ENCODE data around the gene MAP4K3.
A peak's percentile ranks its signal among the peaks of the same experiment; 100 is the strongest.
"Not testable (repeated sequence)": the region's sequence is repeated elsewhere in the genome, so short reads cannot be mapped to it uniquely, and the experiment has no call there.

Gene MAP4K3

GRCh38 chr2:39377226-39377939 is 59.7 kb downstream of the MAP4K3 start:
- Mint-ChIP-seq H3K36me3 (no peaks in the 10 kb centered on the region), H3K27ac (peak overlapping the region; percentile 1), H3K9me3 (peaks cover 4% of the 10 kb centered on the region), H3K4me1 (peaks cover 30% of the 10 kb centered on the region), H3K4me3 (peak overlapping the region; percentile 2)
- ATAC-seq (peak; percentile 86), DNase-seq (ENCODE audit: low spot score in 2 of 2) (no peak)

- Mint-ChIP-seq H3K4me1 (peaks cover 22% of the 10 kb centered on the region), H3K9me3 (peaks cover 4% of the 10 kb centered on the region), H3K27ac (peak overlapping the region; percentile 41), H3K4me3 (no peak overlapping the region), H3K36me3 (no peaks in the 10 kb centered on the region)
- DNase-seq (ENCODE audit: low spot score in 2 of 2) (no peak), ATAC-seq (no peak)
Measured at GRCh38 chr2:39375917-39376316, 61.2 kb downstream of the MAP4K3 start.

- Mint-ChIP-seq H3K27ac (no peak overlapping the region), H3K36me3 (no peaks in the 10 kb centered on the region), H3K4me1 (peaks cover 29% of the 10 kb centered on the region)
Measured at GRCh38 chr2:39373181-39373802, 63.8 kb downstream of the MAP4K3 start.

GRCh38 chr2:39370101-39370500 is 67.0 kb downstream of the MAP4K3 start:
- Mint-ChIP-seq H3K4me1 (peaks cover 18% of the 10 kb centered on the region), H3K9me3 (peaks cover 4% of the 10 kb centered on the region), H3K27ac (no peak overlapping the region), H3K36me3 (no peaks in the 10 kb centered on the region), H3K4me3 (no peak overlapping the region)
- no peak for ATAC-seq
- no peak for DNase-seq (ENCODE audit: low spot score in 2 of 2)

More at GRCh38 chr2:39373181-39373802, 63.8 kb downstream of the MAP4K3 start:
- Mint-ChIP-seq H3K4me3 (no peak overlapping the region), H3K9me3 (peaks cover 4% of the 10 kb centered on the region)
- DNase-seq (ENCODE audit: low spot score in 2 of 2), result no peak
- ATAC-seq, result no peak

- Mint-ChIP-seq H3K36me3 (no peaks in the 10 kb centered on the region), H3K4me3 (no peak overlapping the region), H3K27ac (no peak overlapping the region), H3K9me3 (peaks cover 4% of the 10 kb centered on the region), H3K4me1 (peaks cover 18% of the 10 kb centered on the region)
- ATAC-seq (no peak), DNase-seq (ENCODE audit: low spot score in 2 of 2) (no peak)
Measured at GRCh38 chr2:39368846-39369245, 68.2 kb downstream of the MAP4K3 start.

- Mint-ChIP-seq H3K9me3 (peaks cover 2% of the 10 kb centered on the region), H3K27ac (no peak overlapping the region), H3K36me3 (no peaks in the 10 kb centered on the region), H3K4me3 (no peak overlapping the region), H3K4me1 (peaks cover 18% of the 10 kb centered on the region)
- ATAC-seq, result no peak
- no peak for DNase-seq (ENCODE audit: low spot score in 2 of 2)
Measured at GRCh38 chr2:39368376-39368775, 68.7 kb downstream of the MAP4K3 start.

- Mint-ChIP-seq H3K4me3 (no peak overlapping the region), H3K36me3 (no peaks in the 10 kb centered on the region), H3K9me3 (peaks cover 15% of the 10 kb centered on the region), H3K4me1 (peaks cover 5% of the 10 kb centered on the region), H3K27ac (no peak overlapping the region)
- ATAC-seq (no peak), DNase-seq (ENCODE audit: low spot score in 2 of 2) (no peak)
Measured at GRCh38 chr2:39362595-39362994, 74.5 kb downstream of the MAP4K3 start.

- H3K4me1 Mint-ChIP-seq, result no peaks in the 10 kb centered on the region
- H3K4me3 Mint-ChIP-seq, result no peak overlapping the region
- H3K27ac Mint-ChIP-seq, result no peak overlapping the region
- ATAC-seq (no peak), DNase-seq (ENCODE audit: low spot score in 2 of 2) (no peak)
- peaks cover 15% of the 10 kb centered on the region for H3K9me3 Mint-ChIP-seq
- no peaks in the 10 kb centered on the region for H3K36me3 Mint-ChIP-seq
Measured at GRCh38 chr2:39361511-39361910, 75.6 kb downstream of the MAP4K3 start.

- ATAC-seq; H3K36me3 Mint-ChIP-seq; DNase-seq (ENCODE audit: low spot score in 2 of 2); H3K4me1 Mint-ChIP-seq; H3K27ac Mint-ChIP-seq; H3K4me3 Mint-ChIP-seq: not testable (repeated sequence)
- H3K9me3 Mint-ChIP-seq, result peaks cover 15% of the 10 kb centered on the region
Measured at GRCh38 chr2:39360342-39360741, 76.7 kb downstream of the MAP4K3 start.

- ATAC-seq, result no peak
- Mint-ChIP-seq H3K9me3 (peaks cover 15% of the 10 kb centered on the region), H3K4me1 (no peaks in the 10 kb centered on the region), H3K36me3 (peaks cover 7% of the 10 kb centered on the region), H3K4me3 (no peak overlapping the region), H3K27ac (no peak overlapping the region)
- DNase-seq (ENCODE audit: low spot score in 2 of 2), result no peak
Measured at GRCh38 chr2:39359453-39360038, 77.5 kb downstream of the MAP4K3 start.

- no peak for DNase-seq (ENCODE audit: low spot score in 2 of 2)
- Mint-ChIP-seq H3K36me3 (peaks cover 7% of the 10 kb centered on the region), H3K4me1 (no peaks in the 10 kb centered on the region)
Measured at GRCh38 chr2:39356922-39357639, 80.0 kb downstream of the MAP4K3 start.

GRCh38 chr2:39350658-39351057 is 86.4 kb downstream of the MAP4K3 start:
- ATAC-seq (no peak), DNase-seq (ENCODE audit: low spot score in 2 of 2) (no peak)
- H3K9me3 Mint-ChIP-seq, result no peaks in the 10 kb centered on the region
- H3K4me1 Mint-ChIP-seq, result no peaks in the 10 kb centered on the region
- no peak overlapping the region for H3K4me3 Mint-ChIP-seq
- no peak overlapping the region for H3K27ac Mint-ChIP-seq
- peaks cover 7% of the 10 kb centered on the region for H3K36me3 Mint-ChIP-seq

More at GRCh38 chr2:39356922-39357639, 80.0 kb downstream of the MAP4K3 start:
- Mint-ChIP-seq H3K27ac (no peak overlapping the region), H3K4me3 (no peak overlapping the region), H3K9me3 (peaks cover 9% of the 10 kb centered on the region)
- no peak for ATAC-seq

- ATAC-seq (no peak), DNase-seq (ENCODE audit: low spot score in 2 of 2) (no peak)
- Mint-ChIP-seq H3K27ac (no peak overlapping the region), H3K9me3 (no peaks in the 10 kb centered on the region), H3K4me3 (no peak overlapping the region), H3K4me1 (peaks cover 6% of the 10 kb centered on the region), H3K36me3 (peaks cover 4% of the 10 kb centered on the region)
Measured at GRCh38 chr2:39338502-39338901, 98.6 kb downstream of the MAP4K3 start.

- H3K4me3 Mint-ChIP-seq, result no peak overlapping the region
- peaks cover 6% of the 10 kb centered on the region for H3K4me1 Mint-ChIP-seq
- no peak overlapping the region for H3K27ac Mint-ChIP-seq
- H3K9me3 Mint-ChIP-seq, result no peaks in the 10 kb centered on the region
- DNase-seq (ENCODE audit: low spot score in 2 of 2) (no peak), ATAC-seq (no peak)
- no peaks in the 10 kb centered on the region for H3K36me3 Mint-ChIP-seq
Measured at GRCh38 chr2:39335930-39336329, 101.2 kb downstream of the MAP4K3 start.

- no peak for DNase-seq (ENCODE audit: low spot score in 2 of 2)
- Mint-ChIP-seq H3K36me3 (no peaks in the 10 kb centered on the region), H3K9me3 (no peaks in the 10 kb centered on the region), H3K27ac (no peak overlapping the region), H3K4me1 (peaks cover 10% of the 10 kb centered on the region), H3K4me3 (no peak overlapping the region)
- ATAC-seq, result no peak
Measured at GRCh38 chr2:39334978-39335377, 102.1 kb downstream of the MAP4K3 start.
